GM12801 (cell line): Measurements from ENCODE around the gene ACTL7A.

ENCODE experiments used
- CTCF ChIP-seq: IDR thresholded peaks from one replicate; pipeline ENCODE4 v1.5.1; 2011; ENCODE audit warnings: control low read depth; ENCODE audit not compliant: insufficient read length; ENCODE audit errors: extremely low read depth

Gene ACTL7A

GRCh38 chr9:108882052-108882888 is 20.2 kb downstream of the ACTL7A start:
- no peak for TF ChIP-seq CTCF

- TF ChIP-seq CTCF, result no peak
These were observed 21.0 kb downstream of the ACTL7A start for GRCh38 chr9:108883085-108883484.

- no peak for TF ChIP-seq CTCF
These were observed 22.6 kb downstream of the ACTL7A start for GRCh38 chr9:108884701-108885100.

GRCh38 chr9:108885643-108886348 is 23.7 kb downstream of the ACTL7A start:
- no peak for TF ChIP-seq CTCF

GRCh38 chr9:108889649-108890067 is 27.6 kb downstream of the ACTL7A start:
- no peak for TF ChIP-seq CTCF

- TF ChIP-seq CTCF, result no peak
These were observed 32.3 kb downstream of the ACTL7A start for GRCh38 chr9:108894225-108894997.
